Measurements from ENCODE around the gene RNF26. TPM values are rescaled to one million over a fixed set of nuclear protein-coding genes. Genes with fewer than 3 reads are reported as not detected.

The RNF26 gene
- total and polyA plus RNA-seq, 2 of the 13 experiments (the other 11 are each of a cell fraction or from before 2014, with no cell fraction given), result 11.9 to 26.3 TPM

- TF ChIP-seq, protein P1, sequence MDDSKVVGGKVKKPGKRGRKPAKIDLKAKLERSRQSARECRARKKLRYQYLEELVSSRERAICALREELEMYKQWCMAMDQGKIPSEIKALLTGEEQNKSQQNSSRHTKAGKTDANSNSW (CRISPR knock-in tag; IDR thresholded peaks at IDR 0.05; ENCODE audit: borderline replicate concordance), result no peak
- TF ChIP-seq, protein P2, sequence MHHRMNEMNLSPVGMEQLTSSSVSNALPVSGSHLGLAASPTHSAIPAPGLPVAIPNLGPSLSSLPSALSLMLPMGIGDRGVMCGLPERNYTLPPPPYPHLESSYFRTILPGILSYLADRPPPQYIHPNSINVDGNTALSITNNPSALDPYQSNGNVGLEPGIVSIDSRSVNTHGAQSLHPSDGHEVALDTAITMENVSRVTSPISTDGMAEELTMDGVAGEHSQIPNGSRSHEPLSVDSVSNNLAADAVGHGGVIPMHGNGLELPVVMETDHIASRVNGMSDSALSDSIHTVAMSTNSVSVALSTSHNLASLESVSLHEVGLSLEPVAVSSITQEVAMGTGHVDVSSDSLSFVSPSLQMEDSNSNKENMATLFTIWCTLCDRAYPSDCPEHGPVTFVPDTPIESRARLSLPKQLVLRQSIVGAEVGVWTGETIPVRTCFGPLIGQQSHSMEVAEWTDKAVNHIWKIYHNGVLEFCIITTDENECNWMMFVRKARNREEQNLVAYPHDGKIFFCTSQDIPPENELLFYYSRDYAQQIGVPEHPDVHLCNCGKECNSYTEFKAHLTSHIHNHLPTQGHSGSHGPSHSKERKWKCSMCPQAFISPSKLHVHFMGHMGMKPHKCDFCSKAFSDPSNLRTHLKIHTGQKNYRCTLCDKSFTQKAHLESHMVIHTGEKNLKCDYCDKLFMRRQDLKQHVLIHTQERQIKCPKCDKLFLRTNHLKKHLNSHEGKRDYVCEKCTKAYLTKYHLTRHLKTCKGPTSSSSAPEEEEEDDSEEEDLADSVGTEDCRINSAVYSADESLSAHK (CRISPR knock-in tag; IDR thresholded peaks at IDR 0.05; ENCODE audit: borderline replicate concordance), result no peak
- TF ChIP-seq, protein P3, sequence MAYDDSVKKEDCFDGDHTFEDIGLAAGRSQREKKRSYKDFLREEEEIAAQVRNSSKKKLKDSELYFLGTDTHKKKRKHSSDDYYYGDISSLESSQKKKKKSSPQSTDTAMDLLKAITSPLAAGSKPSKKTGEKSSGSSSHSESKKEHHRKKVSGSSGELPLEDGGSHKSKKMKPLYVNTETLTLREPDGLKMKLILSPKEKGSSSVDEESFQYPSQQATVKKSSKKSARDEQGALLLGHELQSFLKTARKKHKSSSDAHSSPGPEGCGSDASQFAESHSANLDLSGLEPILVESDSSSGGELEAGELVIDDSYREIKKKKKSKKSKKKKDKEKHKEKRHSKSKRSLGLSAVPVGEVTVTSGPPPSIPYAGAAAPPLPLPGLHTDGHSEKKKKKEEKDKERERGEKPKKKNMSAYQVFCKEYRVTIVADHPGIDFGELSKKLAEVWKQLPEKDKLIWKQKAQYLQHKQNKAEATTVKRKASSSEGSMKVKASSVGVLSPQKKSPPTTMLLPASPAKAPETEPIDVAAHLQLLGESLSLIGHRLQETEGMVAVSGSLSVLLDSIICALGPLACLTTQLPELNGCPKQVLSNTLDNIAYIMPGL (CRISPR knock-in tag; IDR thresholded peaks at IDR 0.05; ENCODE audit: borderline replicate concordance in 1 of 2, low read depth in 1 of 2), result no peak
- TF ChIP-seq, protein P4, sequence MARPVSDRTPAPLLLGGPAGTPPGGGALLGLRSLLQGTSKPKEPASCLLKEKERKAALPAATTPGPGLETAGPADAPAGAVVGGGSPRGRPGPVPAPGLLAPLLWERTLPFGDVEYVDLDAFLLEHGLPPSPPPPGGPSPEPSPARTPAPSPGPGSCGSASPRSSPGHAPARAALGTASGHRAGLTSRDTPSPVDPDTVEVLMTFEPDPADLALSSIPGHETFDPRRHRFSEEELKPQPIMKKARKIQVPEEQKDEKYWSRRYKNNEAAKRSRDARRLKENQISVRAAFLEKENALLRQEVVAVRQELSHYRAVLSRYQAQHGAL (CRISPR knock-in tag; IDR thresholded peaks at IDR 0.05; ENCODE audit: not compliant biosample characterization), result no peak
- TF ChIP-seq BCL6 (CRISPR knock-in tag; IDR thresholded peaks at IDR 0.05) (peak; percentile 21; the same call in 1 of the 2 replicates), GATAD2A (CRISPR knock-in tag; IDR thresholded peaks at IDR 0.05) (no peak)
- TF ChIP-seq, protein P5, sequence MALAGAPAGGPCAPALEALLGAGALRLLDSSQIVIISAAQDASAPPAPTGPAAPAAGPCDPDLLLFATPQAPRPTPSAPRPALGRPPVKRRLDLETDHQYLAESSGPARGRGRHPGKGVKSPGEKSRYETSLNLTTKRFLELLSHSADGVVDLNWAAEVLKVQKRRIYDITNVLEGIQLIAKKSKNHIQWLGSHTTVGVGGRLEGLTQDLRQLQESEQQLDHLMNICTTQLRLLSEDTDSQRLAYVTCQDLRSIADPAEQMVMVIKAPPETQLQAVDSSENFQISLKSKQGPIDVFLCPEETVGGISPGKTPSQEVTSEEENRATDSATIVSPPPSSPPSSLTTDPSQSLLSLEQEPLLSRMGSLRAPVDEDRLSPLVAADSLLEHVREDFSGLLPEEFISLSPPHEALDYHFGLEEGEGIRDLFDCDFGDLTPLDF (CRISPR knock-in tag; IDR thresholded peaks at IDR 0.05), result no peak
- TF ChIP-seq, protein P6, sequence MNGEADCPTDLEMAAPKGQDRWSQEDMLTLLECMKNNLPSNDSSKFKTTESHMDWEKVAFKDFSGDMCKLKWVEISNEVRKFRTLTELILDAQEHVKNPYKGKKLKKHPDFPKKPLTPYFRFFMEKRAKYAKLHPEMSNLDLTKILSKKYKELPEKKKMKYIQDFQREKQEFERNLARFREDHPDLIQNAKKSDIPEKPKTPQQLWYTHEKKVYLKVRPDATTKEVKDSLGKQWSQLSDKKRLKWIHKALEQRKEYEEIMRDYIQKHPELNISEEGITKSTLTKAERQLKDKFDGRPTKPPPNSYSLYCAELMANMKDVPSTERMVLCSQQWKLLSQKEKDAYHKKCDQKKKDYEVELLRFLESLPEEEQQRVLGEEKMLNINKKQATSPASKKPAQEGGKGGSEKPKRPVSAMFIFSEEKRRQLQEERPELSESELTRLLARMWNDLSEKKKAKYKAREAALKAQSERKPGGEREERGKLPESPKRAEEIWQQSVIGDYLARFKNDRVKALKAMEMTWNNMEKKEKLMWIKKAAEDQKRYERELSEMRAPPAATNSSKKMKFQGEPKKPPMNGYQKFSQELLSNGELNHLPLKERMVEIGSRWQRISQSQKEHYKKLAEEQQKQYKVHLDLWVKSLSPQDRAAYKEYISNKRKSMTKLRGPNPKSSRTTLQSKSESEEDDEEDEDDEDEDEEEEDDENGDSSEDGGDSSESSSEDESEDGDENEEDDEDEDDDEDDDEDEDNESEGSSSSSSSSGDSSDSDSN (CRISPR knock-in tag; IDR thresholded peaks at IDR 0.05), result no peak
These were observed 20.9 kb downstream of the RNF26 start (continued) for GRCh38 chr11:119355091-119355843.
